ENCODE measurements around the gene ABCA5. TPM values are rescaled to one million over a fixed set of nuclear protein-coding genes. Genes with fewer than 3 reads are reported as not detected.

ABCA5 gene
- total and polyA plus RNA-seq, 2 of the 13 experiments (the other 11 are each of a cell fraction or from before 2014, with no cell fraction given), result 9.7 to 10.1 TPM

- no peak for FAIRE-seq
- CTCF ChIA-PET (ENCODE audit: low intra/inter-chr PET ratio, low total read pairs), result no interaction called here
- no TSS peak for BruUV-seq (replicated peaks)
Measured at GRCh38 chr17:69218986-69219385, 107.9 kb downstream of the ABCA5 start.

GRCh38 chr17:69213059-69213813 is 113.7 kb downstream of the ABCA5 start:
- Histone ChIP-seq H3K27ac (ENCODE audit: extremely low read length, insufficient read depth, low read length) (no peak overlapping the region), H3K36me3 (replicated peaks in 1 of 2; ENCODE audit: control insufficient read depth in 1 of 2, insufficient read depth in 2 of 2, low read length in 2 of 2) (no peaks in the 10 kb centered on the region), H3K4me3 (replicated peaks in 1 of 3; ENCODE audit: insufficient read depth in 1 of 3, low read depth in 2 of 3, low read length in 3 of 3) (no peak overlapping the region), H3K4me2 (ENCODE audit: low read depth, low read length) (no peak overlapping the region), H3K27me3 (ENCODE audit: control insufficient read depth in 1 of 2, insufficient read depth in 2 of 2, low read length in 2 of 2) (no peaks in the 10 kb centered on the region), H2AFZ (ENCODE audit: low read length) (no peak overlapping the region), H3K79me2 (ENCODE audit: insufficient read depth, low read length) (no peaks in the 10 kb centered on the region), H3K9ac (ENCODE audit: insufficient read depth, low read depth, low read length) (no peak overlapping the region), H3K9me3 (ENCODE audit: low read length) (no peaks in the 10 kb centered on the region; the same call in 1 of the 2 replicates), H3K4me1 (ENCODE audit: insufficient read depth, low read length) (no peaks in the 10 kb centered on the region), H4K20me1 (ENCODE audit: insufficient read depth, low read length) (no peaks in the 10 kb centered on the region)
- POLR2A ChIA-PET, result interaction anchor here (0.6 kb wide), 1 partner anchor 439 kb away, joined by 3 read pairs; no protein-coding TSS in a partner anchor
- no peak; the same call in 2 of the 3 replicates for ATAC-seq
- CTCF ChIA-PET (ENCODE audit: low intra/inter-chr PET ratio, low total read pairs), result no interaction called here
- intact Hi-C loops (cut with micrococcal nuclease; ENCODE audit: unreplicated experiment), result no loop called here
- BruUV-seq (replicated peaks), result no TSS peak
- in situ Hi-C loops (cut with HindIII; ENCODE audit: extremely low pct_ligation_motif_present, low pct_unique_long_range_greater_than_20kb), result no loop called here
- DNase-seq (ENCODE audit: low spot score), result no peak
- 57% methylated on average over 9 of the region's 9 CpGs for WGBS (ENCODE audit: low lambda C conversion rate)
- FAIRE-seq, result no peak
- TF ChIP-seq GRHL1 (CRISPR knock-in tag; conservative IDR thresholded peaks at IDR 0.05) (no peak), ZNF639 (CRISPR knock-in tag; conservative IDR thresholded peaks at IDR 0.05) (no peak), GZF1 (CRISPR knock-in tag; IDR thresholded peaks at IDR 0.05) (no peak), E2F5 (CRISPR knock-in tag; conservative IDR thresholded peaks at IDR 0.05) (no peak), ZNF704 (CRISPR knock-in tag; IDR thresholded peaks at IDR 0.05; ENCODE audit: borderline replicate concordance) (no peak)

More at GRCh38 chr17:69218986-69219385, 107.9 kb downstream of the ABCA5 start:
- in situ Hi-C loops (cut with HindIII; ENCODE audit: extremely low pct_ligation_motif_present, low pct_unique_long_range_greater_than_20kb) (no loop called here), intact Hi-C loops (cut with micrococcal nuclease; ENCODE audit: unreplicated experiment) (no loop called here)
- POLR2A ChIA-PET, result no interaction called here
- no peak overlapping the region for H3K4me2 ChIP-seq (ENCODE audit: low read depth, low read length)
- no peaks in the 10 kb centered on the region for H3K27me3 ChIP-seq (ENCODE audit: control insufficient read depth in 1 of 2, insufficient read depth in 2 of 2, low read length in 2 of 2)
- peaks cover 32% of the 10 kb centered on the region for H3K4me1 ChIP-seq (ENCODE audit: insufficient read depth, low read length)
- WGBS (ENCODE audit: low lambda C conversion rate), result 64% methylated on average over 3 of the region's 3 CpGs
- no peaks in the 10 kb centered on the region for H3K79me2 ChIP-seq (ENCODE audit: insufficient read depth, low read length)
- TF ChIP-seq HINFP (CRISPR knock-in tag; IDR thresholded peaks at IDR 0.05; ENCODE audit: low read depth), result no peak
- TF ChIP-seq ZNF792 (CRISPR knock-in tag; IDR thresholded peaks at IDR 0.05), result no peak
- TF ChIP-seq ZKSCAN8 (CRISPR knock-in tag; IDR thresholded peaks at IDR 0.05; ENCODE audit: borderline replicate concordance), result no peak
- peak; percentile 53 for TF ChIP-seq FOSL2 (CRISPR knock-in tag; IDR thresholded peaks at IDR 0.05)
- no peak for TF ChIP-seq GABPA (IDR thresholded peaks at IDR 0.05; ENCODE audit: low read depth, low read length)
- 0 out of 2 replicates have a peak, but pooled peaks have one; percentile 10 for TF ChIP-seq GABPA (CRISPR knock-in tag; IDR thresholded peaks at IDR 0.05; ENCODE audit: low read depth)
- H3K9me3 ChIP-seq (ENCODE audit: low read length), result no peaks in the 10 kb centered on the region
- H3K4me3 ChIP-seq (replicated peaks in 1 of 3; ENCODE audit: insufficient read depth in 1 of 3, low read depth in 2 of 3, low read length in 3 of 3), result no peak overlapping the region
- H3K36me3 ChIP-seq (replicated peaks in 1 of 2; ENCODE audit: control insufficient read depth in 1 of 2, insufficient read depth in 2 of 2, low read length in 2 of 2), result no peaks in the 10 kb centered on the region
- ATAC-seq (no peak), DNase-seq (ENCODE audit: low spot score) (no peak)
- H4K20me1 ChIP-seq (ENCODE audit: insufficient read depth, low read length), result no peaks in the 10 kb centered on the region
- H3K27ac ChIP-seq (ENCODE audit: extremely low read length, insufficient read depth, low read length), result no peak overlapping the region
- H3K9ac ChIP-seq (ENCODE audit: insufficient read depth, low read depth, low read length), result no peak overlapping the region
- H2AFZ ChIP-seq (ENCODE audit: low read length), result no peak overlapping the region
